H9 (cell line): ENCODE data around the gene SOHLH2. TPM values are rescaled to one million over a fixed set of nuclear protein-coding genes. Genes with fewer than 3 reads are reported as not detected.

Source experiments
- DNase-seq: peaks from one replicate; pipeline ENCODE4 v3.0.0-alpha.2; 2017
- H2AFZ ChIP-seq: one replicate; pipeline ENCODE4 v1.6.1; 2013; ENCODE audit warnings: mild to moderate bottlenecking, low read length, control low read depth, moderate library complexity
- H2AK5ac ChIP-seq: 2 replicates; pipeline ENCODE4 v1.6.1; 2013; ENCODE audit warnings: low read length, control low read depth, mixed read lengths; ENCODE audit not compliant: insufficient read length
- H2BK120ac ChIP-seq: one replicate; pipeline ENCODE4 v1.6.1; 2013; ENCODE audit warnings: low read depth, mild to moderate bottlenecking, low read length, control low read depth, inconsistent platforms; ENCODE audit not compliant: poor library complexity, severe bottlenecking
- H2BK12ac ChIP-seq: 2 replicates; pipeline ENCODE4 v1.6.1; 2013; ENCODE audit warnings: low read length, control low read depth, mixed read lengths, low read depth; ENCODE audit not compliant: insufficient read length
- H2BK15ac ChIP-seq: 2 replicates; pipeline ENCODE4 v1.6.1; 2013; ENCODE audit warnings: low read depth, low read length, control low read depth
- H2BK20ac ChIP-seq: one replicate; pipeline ENCODE4 v1.6.1; 2013; ENCODE audit warnings: low read depth, mild to moderate bottlenecking, low read length, control low read depth, inconsistent platforms; ENCODE audit not compliant: poor library complexity, severe bottlenecking
- H2BK5ac ChIP-seq: 2 replicates; pipeline ENCODE4 v1.6.1; 2013; ENCODE audit warnings: low read length, control low read depth, mixed read lengths; ENCODE audit not compliant: insufficient read length
- H3K14ac ChIP-seq: 2 replicates; pipeline ENCODE4 v1.6.1; 2013; ENCODE audit warnings: low read length, control low read depth; ENCODE audit not compliant: insufficient read depth
- H3K18ac ChIP-seq: 2 replicates; pipeline ENCODE4 v1.6.1; 2013; ENCODE audit warnings: low read depth, mild to moderate bottlenecking, mixed read lengths, low read length, control low read depth; ENCODE audit not compliant: insufficient read length
- H3K23ac ChIP-seq: 2 replicates; pipeline ENCODE4 v1.6.1; 2013; ENCODE audit warnings: low read length, control low read depth, mixed read lengths, low read depth; ENCODE audit not compliant: insufficient read length
- H3K23me2 ChIP-seq: 2 replicates; pipeline ENCODE4 v1.6.1; 2013; ENCODE audit warnings: low read depth, mild to moderate bottlenecking, mixed read lengths, low read length, control low read depth; ENCODE audit not compliant: insufficient read length, poor library complexity, severe bottlenecking
- H3K27ac ChIP-seq: 2 replicates; pipeline ENCODE4 v1.5.1; 2013; ENCODE audit warnings: low read length, control low read depth, mixed read lengths, low read depth; ENCODE audit not compliant: insufficient read length
- H3K27me3 ChIP-seq: 2 replicates; pipeline ENCODE4 v1.6.1; 2013; ENCODE audit warnings: low read length, control low read depth, inconsistent platforms; ENCODE audit not compliant: insufficient read depth
- H3K4ac ChIP-seq: 2 replicates; pipeline ENCODE4 v1.6.1; 2013; ENCODE audit warnings: low read depth, mild to moderate bottlenecking, control low read depth, inconsistent platforms, low read length, moderate library complexity
- H3K4me1 ChIP-seq: 2 replicates; pipeline ENCODE4 v1.6.1; 2013; ENCODE audit warnings: low read length, control low read depth, inconsistent platforms; ENCODE audit not compliant: insufficient read depth
- H3K4me2 ChIP-seq: 2 replicates; pipeline ENCODE4 v1.6.1; 2013; ENCODE audit warnings: low read length, control low read depth, mixed read lengths; ENCODE audit not compliant: insufficient read length, insufficient read depth
- H3K56ac ChIP-seq: 2 replicates; pipeline ENCODE4 v1.6.1; 2013; ENCODE audit warnings: low read depth, mild to moderate bottlenecking, mixed read lengths, low read length, control low read depth; ENCODE audit not compliant: insufficient read length
- H3K79me1 ChIP-seq: 2 replicates; pipeline ENCODE4 v1.6.1; 2013; ENCODE audit warnings: low read depth, mild to moderate bottlenecking, moderate library complexity, low read length, control low read depth, inconsistent platforms; ENCODE audit not compliant: insufficient read depth, poor library complexity, severe bottlenecking
- H3K79me2 ChIP-seq: 2 replicates; pipeline ENCODE4 v1.6.1; 2013; ENCODE audit warnings: low read length, control low read depth, inconsistent platforms; ENCODE audit not compliant: insufficient read depth
- H3K9ac ChIP-seq: 2 replicates; pipeline ENCODE4 v1.6.1; 2013; ENCODE audit warnings: low read length, control low read depth, mixed read lengths; ENCODE audit not compliant: insufficient read length; ENCODE audit errors: extremely low read depth
- H3K9me3 ChIP-seq: one replicate; pipeline ENCODE4 v1.6.1; 2013; ENCODE audit warnings: low read depth, low read length, inconsistent platforms; ENCODE audit not compliant: control insufficient read depth
- H3T11ph ChIP-seq: one replicate; pipeline ENCODE4 v1.6.1; 2013; ENCODE audit warnings: mild to moderate bottlenecking, low read length, control low read depth, inconsistent platforms
- H4K20me1 ChIP-seq: one replicate; pipeline ENCODE4 v1.6.1; 2013; ENCODE audit not compliant: control insufficient read depth, insufficient read length, insufficient read depth
- H4K5ac ChIP-seq: 2 replicates; pipeline ENCODE4 v1.6.1; 2013; ENCODE audit warnings: low read depth, mild to moderate bottlenecking, mixed read lengths, low read length, control low read depth; ENCODE audit not compliant: insufficient read length
- H4K8ac ChIP-seq: replicated peaks from 2 replicates; pipeline ENCODE4 v1.6.1; 2013; ENCODE audit warnings: low read length, control low read depth, mixed read lengths, low read depth; ENCODE audit not compliant: insufficient read length
- H4K91ac ChIP-seq: 2 replicates; pipeline ENCODE4 v1.6.1; 2013; ENCODE audit warnings: low read depth, mild to moderate bottlenecking, moderate library complexity, mixed read lengths, low read length, control low read depth; ENCODE audit not compliant: insufficient read length
- H3K27ac Mint-ChIP-seq, 3 experiments: 2 replicates in 2 of 3; 3 replicates in 1 of 3; pipeline ENCODE4 v1.8.0; 2020 to 2021; ENCODE audit warnings: mixed read lengths in 3 of 3, mild to moderate bottlenecking in 1 of 3, moderate library complexity in 1 of 3
- H3K27me3 Mint-ChIP-seq: 2 replicates; pipeline ENCODE4 v1.8.0; 2021; ENCODE audit warnings: low read depth, mild to moderate bottlenecking, moderate library complexity, mixed read lengths
- H3K36me3 Mint-ChIP-seq, 3 experiments: 2 replicates in 2 of 3; 3 replicates in 1 of 3; pipeline ENCODE4 v1.8.0; 2020 to 2021; ENCODE audit warnings: low read depth in 3 of 3, mixed read lengths in 3 of 3; ENCODE audit not compliant: insufficient read depth in 1 of 3
- H3K4me1 Mint-ChIP-seq, 2 experiments: 2 replicates each; pipeline ENCODE4 v1.8.0; 2020; ENCODE audit warnings: mixed read lengths in 2 of 2
- H3K4me3 Mint-ChIP-seq, 2 experiments: 2 replicates in 1 of 2; 3 replicates in 1 of 2; pipeline ENCODE4 v1.8.0; 2020 to 2021; ENCODE audit warnings: mild to moderate bottlenecking in 2 of 2, mixed read lengths in 2 of 2, moderate library complexity in 1 of 2
- H3K9me3 Mint-ChIP-seq, 2 experiments: 2 replicates in 1 of 2; 3 replicates in 1 of 2; pipeline ENCODE4 v1.8.0; 2020; ENCODE audit warnings: mild to moderate bottlenecking in 2 of 2, mixed read lengths in 2 of 2, moderate library complexity in 1 of 2
- CTCF ChIP-seq: fragments of 200-600 bp; sonication (generic); conservative IDR thresholded peaks from 3 replicates; pipeline ENCODE4 v1.8.0; 2021; ENCODE audit warnings: antibody characterized with exemption, mild to moderate bottlenecking
- WGBS: extraction: QIAGEN DNeasy Blood & Tissue Kit; methylation state at CpG from one replicate; pipeline ENCODE4 v1.1.7; 2013; ENCODE audit warnings: missing lambda C conversion rate, low lambda C conversion rate, mixed read lengths; ENCODE audit not compliant: insufficient read length; ENCODE audit errors: extremely low coverage; 5-methylcytosine and 5-hydroxymethylcytosine counted together
- total RNA-seq: library from RNA; stranded (reverse); gene quantifications from 2 replicates; pipeline ENCODE4 v1.2.1, GENCODE V29; 2021

Gene SOHLH2
- total RNA-seq, 1 experiment from 2014 or later, result 1.3 TPM

GRCh38 chr13:36207672-36208071, 6.7 kb downstream of the SOHLH2 start:
- Histone ChIP-seq H3K79me1 (no peaks in the 10 kb centered on the region), H3K27ac (no peak overlapping the region), H3K23ac (no peak overlapping the region), H2BK12ac (no peak overlapping the region), H3K27me3 (no peaks in the 10 kb centered on the region), H3K4me2 (no peak overlapping the region), H3K23me2 (no peaks in the 10 kb centered on the region), H3K14ac (no peak overlapping the region), H3T11ph (no peak overlapping the region), H4K91ac (no peak overlapping the region), H3K9me3 (no peaks in the 10 kb centered on the region), H2BK20ac (no peak overlapping the region), H3K9ac (no peak overlapping the region), H3K18ac (no peak overlapping the region), H3K4me1 (peaks cover 7% of the 10 kb centered on the region; the same call in 1 of the 2 replicates), H2BK5ac (no peak overlapping the region), H3K79me2 (no peaks in the 10 kb centered on the region), H3K56ac (no peak overlapping the region), H2AFZ (no peak overlapping the region), H4K8ac (no peak overlapping the region), H4K5ac (no peak overlapping the region), H2AK5ac (no peak overlapping the region), H2BK120ac (no peak overlapping the region), H2BK15ac (no peak overlapping the region), H3K4ac (no peak overlapping the region), H4K20me1 (no peaks in the 10 kb centered on the region)
- WGBS, result no CpG with 5 or more reads among the region's 5 CpGs
- no peak for DNase-seq
- Mint-ChIP-seq H3K4me1 (peaks cover 21 to 26% of the 10 kb centered on the region in 2 experiments), H3K27me3 (no peaks in the 10 kb centered on the region), H3K36me3 (peaks cover 0 to 5% (median 4%) of the 10 kb centered on the region in 3 experiments; a peak in 3 of 7 replicates), H3K4me3 (no peak overlapping the region), H3K27ac (no peak overlapping the region), H3K9me3 (peaks cover 0 to 5% of the 10 kb centered on the region in 2 experiments; a peak in 2 of 5 replicates)
- peak; percentile 24; the same call in 2 of the 3 replicates for TF ChIP-seq CTCF
